Stimulated activated CD8-positive, alpha-beta memory T cell treated with anti-CD3 and anti-CD28 coated beads, Interleukin-15, amount 100 ng/mL, for 48 hours (primary cell): ENCODE data around the gene APCDD1L.

Experiments used
- DNase-seq, 2 donors: peaks; one replicate each; pipeline ENCODE4 v3.0.0-alpha.2; 2020; ENCODE audit warnings: low read depth in 2 of 2

APCDD1L gene

GRCh38 chr20:58492074-58492718 is 23.0 kb downstream of the APCDD1L start:
- no peak for DNase-seq

GRCh38 chr20:58486207-58486606 is 29.0 kb downstream of the APCDD1L start:
- DNase-seq, result no peak

- DNase-seq, result no peak
Measured at GRCh38 chr20:58485393-58485792, 29.8 kb downstream of the APCDD1L start.

- DNase-seq, result no peak
Measured at GRCh38 chr20:58483470-58483869, 31.7 kb downstream of the APCDD1L start.

DNA sequence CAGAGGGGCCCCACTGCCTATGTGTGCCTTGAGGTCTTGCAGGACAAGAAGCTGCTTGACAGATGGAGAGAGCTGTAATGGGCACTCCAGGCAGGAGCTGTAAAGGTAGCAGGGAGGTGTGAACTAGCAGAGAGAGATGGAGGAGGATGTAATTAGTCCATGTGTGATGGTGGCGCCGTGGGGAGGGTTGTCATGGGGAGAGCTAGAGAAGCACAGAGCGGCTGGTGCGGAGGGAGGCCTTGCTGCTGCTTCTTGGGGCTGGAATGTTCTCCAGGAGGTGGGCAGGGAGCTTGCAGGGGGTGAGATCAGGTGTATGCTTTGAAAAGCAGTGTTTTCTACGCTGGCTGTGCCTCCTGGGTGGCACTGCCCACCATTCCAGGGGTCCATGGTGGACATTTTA is 32.1 kb downstream of the APCDD1L start:
- no peak for DNase-seq

GRCh38 chr20:58482416-58482815 is 32.8 kb downstream of the APCDD1L start:
- DNase-seq, result no peak

DNA sequence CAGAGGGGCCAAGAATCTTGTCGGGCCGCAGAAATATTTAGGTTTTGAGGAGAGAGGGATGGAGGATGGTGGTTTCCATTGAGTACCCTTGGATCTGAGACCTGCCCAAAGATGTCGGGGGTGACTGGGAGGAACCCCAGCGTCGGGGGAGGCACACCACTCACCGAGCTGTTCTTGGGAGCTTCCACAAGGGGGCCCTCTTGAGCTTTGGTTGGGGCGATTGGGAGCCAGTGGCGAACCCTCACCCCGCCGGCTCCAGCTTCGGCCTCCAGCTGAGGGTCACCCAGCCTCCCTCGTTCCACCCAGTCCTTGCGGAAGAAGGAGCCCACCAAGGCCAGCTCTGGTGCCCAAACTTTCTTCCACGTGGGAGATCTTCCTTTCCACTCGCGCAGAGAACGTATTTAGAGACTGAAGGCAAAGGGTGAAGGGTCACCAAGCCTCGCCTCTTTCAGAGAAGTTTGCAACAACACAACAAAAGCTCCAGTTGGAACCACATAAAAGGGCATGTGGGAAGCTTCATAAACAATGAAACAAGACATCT is 33.6 kb downstream of the APCDD1L start:
- DNase-seq, result peak; percentile 35 to 47

- no peak for DNase-seq
Measured at GRCh38 chr20:58480551-58481336, 34.5 kb downstream of the APCDD1L start.

- no peak for DNase-seq
Measured at GRCh38 chr20:58479726-58480440, 35.3 kb downstream of the APCDD1L start.

- DNase-seq, result no peak
Measured at GRCh38 chr20:58478141-58478805, 36.9 kb downstream of the APCDD1L start.

- no peak for DNase-seq
Measured at GRCh38 chr20:58475466-58475865, 39.7 kb downstream of the APCDD1L start.

DNA sequence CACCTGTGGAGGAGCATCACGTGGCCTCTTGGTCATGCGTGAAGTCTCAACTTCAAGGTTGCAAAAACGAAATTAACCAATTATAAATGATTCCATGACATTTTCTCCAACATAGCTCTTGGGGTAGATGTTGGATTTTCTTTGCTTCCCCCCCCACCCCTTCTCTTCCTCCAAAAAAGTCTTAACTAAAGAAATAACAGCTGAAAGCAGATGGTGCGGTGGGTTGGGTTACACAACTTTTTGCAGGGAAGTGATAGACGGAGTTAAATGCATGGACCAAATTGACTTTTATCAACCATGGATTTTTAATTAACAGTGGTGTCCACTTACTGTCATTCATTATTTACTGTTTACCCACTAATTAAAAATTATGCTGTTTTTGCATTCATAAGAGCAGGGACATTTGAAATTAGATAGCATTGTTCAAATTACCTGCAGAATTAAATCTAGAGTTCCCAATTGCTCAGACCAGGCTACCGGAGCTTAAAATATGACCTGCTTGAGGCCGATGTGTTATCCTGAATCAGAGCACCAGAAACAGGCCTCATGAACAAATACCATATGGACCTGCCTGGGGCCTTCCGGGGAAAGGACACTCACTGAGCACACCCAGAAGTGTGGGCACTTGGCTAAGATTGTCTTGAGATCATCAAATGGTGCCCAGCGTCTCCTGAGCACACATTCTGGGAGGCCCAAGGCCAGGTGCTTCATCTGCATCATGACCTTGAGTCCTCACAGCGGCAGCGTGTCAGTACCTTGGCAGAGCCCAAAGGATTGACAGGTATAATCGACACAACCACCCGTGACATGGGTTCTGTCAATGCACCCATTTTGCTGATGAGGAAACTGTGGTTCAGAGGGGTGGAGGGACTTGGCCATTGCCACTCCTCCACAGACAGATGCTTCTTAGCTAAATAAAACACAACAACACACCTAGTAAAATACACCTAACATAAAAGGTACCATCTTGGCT is 41.5 kb downstream of the APCDD1L start:
- no peak for DNase-seq

DNA sequence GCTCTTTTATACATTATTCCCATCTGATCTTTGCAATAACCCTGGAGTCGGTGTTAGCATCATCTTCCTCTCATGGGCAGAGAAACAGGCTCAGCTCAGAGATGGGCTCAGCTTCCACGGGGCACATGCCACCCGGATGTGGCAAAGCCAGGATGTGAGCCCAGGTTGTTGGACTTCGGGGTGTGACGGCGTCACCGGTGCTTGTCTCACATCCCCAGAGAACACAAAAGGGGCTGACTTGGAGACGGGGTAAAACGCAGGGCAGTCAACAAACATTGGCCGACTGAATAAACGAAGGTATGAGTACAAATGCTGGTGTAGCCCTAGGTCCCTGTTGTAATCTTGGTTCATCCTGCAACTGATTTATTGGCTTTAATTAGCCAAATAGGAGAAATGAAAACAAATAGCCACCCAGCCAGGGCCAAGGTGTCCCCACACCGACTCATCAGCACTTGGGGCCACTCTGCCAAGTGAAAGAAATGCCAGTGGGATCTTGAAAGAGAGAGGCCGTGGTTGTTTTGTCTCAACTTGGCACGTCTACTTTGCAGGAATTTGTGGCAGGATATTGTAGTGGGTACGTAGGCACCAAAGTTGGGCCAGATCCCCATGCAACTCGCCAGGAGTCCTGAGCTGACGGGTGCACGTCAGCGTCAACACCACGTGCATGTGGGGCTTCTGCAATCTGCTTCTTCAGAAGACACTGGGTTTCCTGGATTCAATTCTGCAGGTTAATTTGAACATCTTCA is 42.8 kb downstream of the APCDD1L start:
- DNase-seq, result no peak

DNA sequence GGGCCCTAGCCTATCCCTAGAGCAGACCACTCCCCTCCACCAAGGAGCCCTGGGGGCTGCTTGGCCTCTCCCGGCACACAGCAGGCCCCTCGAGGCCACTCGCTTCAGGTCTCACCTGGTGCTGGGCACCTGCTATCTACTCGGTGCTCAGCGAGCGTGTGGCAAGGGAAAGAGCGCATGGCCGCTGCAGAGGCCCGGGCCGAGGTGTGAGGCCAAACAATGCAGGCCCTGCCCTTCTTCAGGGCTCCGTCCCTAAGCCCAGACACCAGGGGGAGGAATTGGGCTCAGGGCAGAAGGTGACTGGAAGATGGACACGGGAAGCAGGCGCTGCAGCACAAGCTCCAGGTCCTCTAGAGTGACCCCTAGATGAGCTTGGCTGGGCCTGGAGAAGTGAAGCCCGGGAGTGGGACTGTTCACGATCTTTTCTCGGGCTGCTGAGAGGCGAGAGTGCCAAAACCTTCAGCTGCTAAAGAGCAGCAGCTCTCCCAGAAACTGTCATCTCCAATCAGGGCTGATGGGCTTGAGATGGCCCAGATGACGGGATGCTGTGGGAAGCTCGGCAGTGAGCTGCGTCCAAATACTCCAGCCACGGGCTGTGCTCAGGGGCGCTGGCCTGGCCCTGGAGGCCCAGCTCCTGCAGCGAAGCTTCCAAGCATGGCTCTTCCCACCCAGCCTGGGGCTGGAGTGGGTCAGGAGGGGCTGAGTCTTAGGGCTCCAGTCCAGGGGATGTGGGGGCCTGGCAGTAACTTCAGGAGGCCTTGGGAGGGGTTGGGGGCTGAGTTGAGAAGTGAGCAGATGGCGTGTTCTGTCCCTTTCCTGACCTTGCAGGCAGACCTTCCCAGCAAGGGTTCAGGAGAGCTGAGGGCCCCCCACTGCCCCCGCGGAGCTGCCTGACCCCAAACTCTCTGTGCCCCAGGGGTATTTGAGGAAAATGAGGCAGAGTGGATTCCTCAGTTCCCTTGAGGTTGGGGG is 43.7 kb downstream of the APCDD1L start:
- no peak for DNase-seq

- DNase-seq, result no peak
Measured at GRCh38 chr20:58470336-58471192, 44.6 kb downstream of the APCDD1L start.

DNA sequence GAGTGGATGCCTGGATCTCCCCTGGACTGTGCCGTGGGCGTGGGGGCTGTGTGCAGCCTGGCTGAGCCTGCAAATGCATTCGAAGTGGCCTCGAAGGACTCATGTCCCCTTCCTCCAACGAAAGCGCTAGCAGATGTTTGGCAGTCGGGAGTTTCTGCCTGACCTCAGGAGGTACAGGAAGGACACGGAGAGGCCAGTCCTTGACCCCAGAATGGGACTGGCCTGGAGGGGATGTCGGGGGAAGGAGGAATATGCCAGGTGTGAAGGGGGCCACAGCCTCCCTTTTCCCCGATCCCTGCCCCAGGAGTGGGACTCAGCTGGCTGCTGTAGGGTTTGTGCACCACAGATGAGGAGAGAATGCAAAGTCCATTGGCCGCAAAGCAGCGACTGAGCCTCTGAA is 45.6 kb downstream of the APCDD1L start:
- DNase-seq, result no peak

- DNase-seq, result no peak
Measured at GRCh38 chr20:58467572-58468527, 47.3 kb downstream of the APCDD1L start.
